Neural cell (in vitro differentiated cells): Measurements from ENCODE around the gene GLT6D1. TPM values are rescaled to one million over a fixed set of nuclear protein-coding genes. Genes with fewer than 3 reads are reported as not detected.
A peak's percentile ranks its signal among the peaks of the same experiment; 100 is the strongest.

Source experiments
- H2AFZ ChIP-seq: fragments of 200-600, 300-800 bp; sonication (generic), shearing (Covaris generic); 2 replicates; pipeline ENCODE4 v1.6.0; 2014; ENCODE audit warnings: low read depth, mild to moderate bottlenecking, antibody characterized with exemption, low read length, moderate library complexity
- H3F3A ChIP-seq: fragments of 200-600 bp; shearing (Covaris generic); 2 replicates; pipeline ENCODE4 v1.6.1; 2016; ENCODE audit warnings: mild to moderate bottlenecking, moderate library complexity, mixed read lengths, antibody characterized with exemption, low read length; ENCODE audit not compliant: insufficient read depth, poor library complexity, severe bottlenecking
- H3K27ac ChIP-seq: fragments of 200-600, 300-800 bp; sonication (generic), shearing (Covaris generic); 2 replicates; pipeline ENCODE4 v1.5.1; 2014; ENCODE audit warnings: mild to moderate bottlenecking, low read length, moderate library complexity
- H3K27me3 ChIP-seq: fragments of 300-800, 200-600 bp; sonication (generic), shearing (Covaris generic); 2 replicates; pipeline ENCODE4 v1.6.0; 2014; ENCODE audit warnings: mild to moderate bottlenecking, low read depth, low read length, moderate library complexity; ENCODE audit not compliant: insufficient read depth
- H3K36me3 ChIP-seq: fragments of 300-800, 200-600 bp; sonication (generic), shearing (Covaris generic); 2 replicates; pipeline ENCODE4 v1.5.1; 2014; ENCODE audit warnings: mild to moderate bottlenecking, antibody characterized with exemption, low read length, moderate library complexity; ENCODE audit not compliant: insufficient read depth
- H3K4me2 ChIP-seq: fragments of 300-800, 200-600 bp; sonication (generic), shearing (Covaris generic); 2 replicates; pipeline ENCODE4 v1.6.0; 2014; ENCODE audit warnings: mild to moderate bottlenecking, low read length
- H3K4me3 ChIP-seq: fragments of 300-800, 200-600 bp; sonication (generic), shearing (Covaris generic); 2 replicates; pipeline ENCODE4 v1.5.1; 2014; ENCODE audit warnings: mild to moderate bottlenecking, low read length, moderate library complexity
- H3K79me2 ChIP-seq: fragments of 200-600 bp; shearing (Covaris generic); replicated peaks from 2 replicates; pipeline ENCODE4 v1.6.0; 2014; ENCODE audit warnings: mild to moderate bottlenecking, low read length, moderate library complexity; ENCODE audit not compliant: insufficient read depth
- H3K9ac ChIP-seq: fragments of 300-800, 200-600 bp; sonication (generic), shearing (Covaris generic); 2 replicates; pipeline ENCODE4 v1.6.1; 2016; ENCODE audit warnings: mild to moderate bottlenecking, low read length, mixed read lengths
- H3K9me2 ChIP-seq: fragments of 200-600 bp; shearing (Covaris generic); 2 replicates; pipeline ENCODE4 v1.6.1; 2016; ENCODE audit warnings: mild to moderate bottlenecking, low read length, mixed read lengths; ENCODE audit not compliant: insufficient read depth
- H3K9me3 ChIP-seq: fragments of 200-600, 300-800 bp; sonication (generic), shearing (Covaris generic); 2 replicates; pipeline ENCODE4 v1.6.1; 2016; ENCODE audit warnings: mild to moderate bottlenecking, mixed run types, low read length, moderate library complexity, mixed read lengths
- H4K20me1 ChIP-seq: fragments of 200-600 bp; shearing (Covaris generic); 2 replicates; pipeline ENCODE4 v1.6.1; 2016; ENCODE audit warnings: mild to moderate bottlenecking, mixed run types; ENCODE audit not compliant: insufficient read depth
- CTCF ChIP-seq: fragments of 450-650 bp; IDR thresholded peaks from 2 replicates; pipeline ENCODE4 v1.5.1; 2014; ENCODE audit warnings: antibody characterized with exemption, mild to moderate bottlenecking, moderate library complexity; ENCODE audit not compliant: poor library complexity, severe bottlenecking
- EP300 ChIP-seq: fragments of 450-650 bp; conservative IDR thresholded peaks from 2 replicates; pipeline ENCODE4 v1.6.1; 2014; ENCODE audit warnings: antibody characterized with exemption, mild to moderate bottlenecking, moderate library complexity; ENCODE audit not compliant: poor library complexity, severe bottlenecking
- EZH2 ChIP-seq: fragments of 200-600, 300-800 bp; shearing (Covaris generic), sonication (generic); IDR thresholded peaks from 2 replicates; pipeline ENCODE4 v1.6.1; 2014; ENCODE audit warnings: antibody characterized with exemption, low read length, borderline replicate concordance, mild to moderate bottlenecking; ENCODE audit not compliant: insufficient read depth, poor library complexity, severe bottlenecking
- MXI1 ChIP-seq: fragments of 450-650 bp; conservative IDR thresholded peaks from 2 replicates; pipeline ENCODE4 v1.6.1; 2014; ENCODE audit warnings: antibody characterized with exemption, mild to moderate bottlenecking; ENCODE audit not compliant: poor library complexity, severe bottlenecking
- POLR2AphosphoS5 ChIP-seq: IDR thresholded peaks from 2 replicates; pipeline ENCODE4 v1.6.1; 2012
- RAD21 ChIP-seq: fragments of 450-650 bp; conservative IDR thresholded peaks from 2 replicates; pipeline ENCODE4 v1.6.1; 2014; ENCODE audit warnings: antibody characterized with exemption, mild to moderate bottlenecking, moderate library complexity
- REST ChIP-seq: IDR thresholded peaks from 2 replicates; pipeline ENCODE4 v1.6.1; 2012; ENCODE audit warnings: borderline replicate concordance
- SMC3 ChIP-seq: fragments of 450-650 bp; conservative IDR thresholded peaks from 2 replicates; pipeline ENCODE4 v1.6.1; 2014; ENCODE audit warnings: antibody characterized with exemption, mild to moderate bottlenecking, moderate library complexity; ENCODE audit not compliant: poor library complexity
- TAF1 ChIP-seq: IDR thresholded peaks from 2 replicates; pipeline ENCODE4 v1.6.1; 2012; ENCODE audit warnings: low read depth
- polyA plus RNA-seq: library from polyadenylated mRNA; depleted of rRNA; stranded (reverse); fragments of >200 nt; gene quantifications from 2 replicates; pipeline ENCODE4 v1.2.3, GENCODE V29; 2014

GLT6D1 gene
- polyA plus RNA-seq, 1 donor from 2014 or later, result not detected

DNA sequence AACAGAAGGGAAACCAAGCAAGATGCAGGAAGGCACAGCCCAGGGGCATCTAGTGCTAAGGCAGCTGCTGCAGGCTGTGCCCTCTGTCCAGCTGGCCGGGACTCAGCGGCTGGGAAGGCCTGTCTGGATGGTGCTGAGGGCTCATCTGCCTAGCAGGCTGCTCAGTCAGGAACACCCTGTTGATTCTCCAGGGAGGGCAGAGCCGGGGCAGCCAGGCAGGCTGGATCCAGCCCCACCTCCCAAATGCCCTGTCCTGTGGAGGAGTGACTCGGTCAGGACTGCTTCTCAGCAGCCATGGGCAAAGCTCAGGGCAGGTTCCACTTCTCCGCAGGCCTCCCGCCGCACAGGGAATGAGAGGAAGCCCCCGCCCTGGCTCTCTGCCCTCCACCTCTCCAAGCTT, 16.0 kb upstream of the GLT6D1 start:
- Histone ChIP-seq H2AFZ (no peak overlapping the region), H3K9me2 (no peaks in the 10 kb centered on the region), H3K9me3 (no peaks in the 10 kb centered on the region), H4K20me1 (no peaks in the 10 kb centered on the region), H3K36me3 (no peaks in the 10 kb centered on the region), H3K27ac (no peak overlapping the region), H3K9ac (no peak overlapping the region), H3K27me3 (no peaks in the 10 kb centered on the region), H3K4me3 (no peak overlapping the region), H3K4me2 (no peak overlapping the region), H3F3A (no peaks in the 10 kb centered on the region), H3K79me2 (no peaks in the 10 kb centered on the region)
- no peak for TF ChIP-seq EZH2
- TF ChIP-seq TAF1, result no peak
- TF ChIP-seq MXI1, result no peak
- TF ChIP-seq SMC3, result no peak
- TF ChIP-seq REST, result no peak
- TF ChIP-seq CTCF, result no peak
- TF ChIP-seq EP300, result no peak
- TF ChIP-seq POLR2AphosphoS5, result no peak
- TF ChIP-seq RAD21, result no peak

DNA sequence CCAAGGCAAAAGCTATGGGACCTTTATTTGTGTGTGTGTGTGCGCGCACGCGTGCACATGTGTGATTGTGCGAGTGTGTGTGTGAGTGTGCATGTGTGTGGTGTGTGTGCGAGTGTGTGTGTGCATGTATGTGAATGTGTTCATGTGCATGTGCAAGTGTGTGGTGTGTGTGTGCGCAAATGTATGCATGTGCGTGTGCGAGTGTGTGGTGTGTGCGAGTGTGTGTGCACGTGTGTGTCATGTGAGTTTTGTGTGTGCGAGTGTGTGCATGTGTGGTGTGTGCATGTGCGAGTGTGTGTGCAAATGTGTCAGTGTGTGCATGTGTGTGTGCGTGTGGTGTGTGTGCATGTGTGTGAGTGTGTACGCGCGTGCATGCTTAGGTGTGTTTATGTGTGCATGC, 11.1 kb upstream of the GLT6D1 start:
- H3K4me2 ChIP-seq, result no peak overlapping the region
- H3K9me3 ChIP-seq, result no peaks in the 10 kb centered on the region
- no peak overlapping the region for H3K27ac ChIP-seq
- no peaks in the 10 kb centered on the region for H4K20me1 ChIP-seq
- no peak overlapping the region for H3K9ac ChIP-seq
- H2AFZ ChIP-seq, result no peak overlapping the region
- H3K9me2 ChIP-seq, result no peaks in the 10 kb centered on the region
- peak overlapping the region; percentile 56 for H3K4me3 ChIP-seq
- H3K36me3 ChIP-seq, result no peaks in the 10 kb centered on the region
- no peaks in the 10 kb centered on the region for H3F3A ChIP-seq
- peaks cover 12% of the 10 kb centered on the region for H3K79me2 ChIP-seq
- no peaks in the 10 kb centered on the region for H3K27me3 ChIP-seq
- no peak for TF ChIP-seq SMC3

- H3K9me3 ChIP-seq, result no peaks in the 10 kb centered on the region
- H3K4me3 ChIP-seq, result peak overlapping the region; percentile 56
- H4K20me1 ChIP-seq, result no peaks in the 10 kb centered on the region
- H3K4me2 ChIP-seq, result no peak overlapping the region
- H3K27me3 ChIP-seq, result no peaks in the 10 kb centered on the region
- no peak for TF ChIP-seq CTCF
- TF ChIP-seq POLR2AphosphoS5, result no peak
- no peak for TF ChIP-seq SMC3
- no peak for TF ChIP-seq EZH2
- TF ChIP-seq RAD21, result no peak
- no peak for TF ChIP-seq EP300
- no peak for TF ChIP-seq TAF1
- TF ChIP-seq MXI1, result no peak
- TF ChIP-seq REST, result no peak
- H3F3A ChIP-seq, result no peaks in the 10 kb centered on the region
- no peak overlapping the region for H2AFZ ChIP-seq
- no peaks in the 10 kb centered on the region for H3K9me2 ChIP-seq
- no peak overlapping the region for H3K27ac ChIP-seq
- H3K36me3 ChIP-seq, result no peaks in the 10 kb centered on the region
- H3K79me2 ChIP-seq, result peaks cover 21% of the 10 kb centered on the region
- H3K9ac ChIP-seq, result no peak overlapping the region
Measured at GRCh38 chr9:135649508-135649907, 10.2 kb upstream of the GLT6D1 start.
